Activated B cell treated with CpG ODN at 0.5 μM for 24 hours (primary cell): ENCODE data around the gene PCP4. TPM values are rescaled to one million over a fixed set of nuclear protein-coding genes. Genes with fewer than 3 reads are reported as not detected.

Source experiments
- ATAC-seq: fragments of 200-7000 bp; cut with Tn5 transposase; one replicate; pipeline ENCODE4 v1.10.0; 2021; ENCODE audit warnings: low read depth, mild to moderate bottlenecking, moderate library complexity
- CTCF ChIA-PET: fragments of 350-600 bp; sonication (Branson Sonifier 250); formaldehyde crosslinking; loops from one replicate; lab custom pipeline; 2021; ENCODE audit warnings: antibody characterized with exemption; lab: Charles Lee
- POLR2A ChIA-PET: fragments of 350-600 bp; sonication (Branson Sonifier 250); formaldehyde crosslinking; loops from one replicate; lab custom pipeline; 2021; ENCODE audit warnings: antibody characterized with exemption; lab: Charles Lee
- DNase-seq: peaks from one replicate; pipeline ENCODE4 v3.0.0; 2022
- H3K27ac Mint-ChIP-seq: one replicate; pipeline ENCODE4 v1.8.0; 2020; ENCODE audit warnings: mixed read lengths
- H3K27me3 Mint-ChIP-seq: one replicate; pipeline ENCODE4 v1.8.0; 2021; ENCODE audit warnings: mixed read lengths
- H3K36me3 Mint-ChIP-seq: one replicate; pipeline ENCODE4 v1.8.0; 2021; ENCODE audit warnings: low read depth, mixed read lengths
- H3K4me1 Mint-ChIP-seq: one replicate; pipeline ENCODE4 v1.8.0; 2021; ENCODE audit warnings: mixed read lengths
- H3K4me3 Mint-ChIP-seq: one replicate; pipeline ENCODE4 v1.8.0; 2020; ENCODE audit warnings: mild to moderate bottlenecking, mixed read lengths
- H3K9me3 Mint-ChIP-seq: one replicate; pipeline ENCODE4 v1.8.0; 2020; ENCODE audit warnings: mixed read lengths
- intact Hi-C: fragments of 100-400 bp; cut with micrococcal nuclease; formaldehyde crosslinking; loops from one replicate; pipeline ENCODE4 v1.15.1; 2024
- total RNA-seq: library from RNA; stranded (reverse); gene quantifications from 2 replicates; pipeline ENCODE4 v1.2.3, GENCODE V29; 2022
- TF ChIP-seq, protein P1 (sequence below): fragments of 200-600 bp; IDR thresholded peaks from one replicate; pipeline ENCODE4 v1.8.0; 2022; ENCODE audit warnings: antibody characterized with exemption, mild to moderate bottlenecking

PCP4 gene
- total RNA-seq, 1 donor from 2014 or later, result not detected

GRCh38 chr21:39951183-39952101, 84.2 kb downstream of the PCP4 start:
- ATAC-seq, result no peak

GRCh38 chr21:39952265-39952664, 85.0 kb downstream of the PCP4 start:
- TF ChIP-seq, protein P1, sequence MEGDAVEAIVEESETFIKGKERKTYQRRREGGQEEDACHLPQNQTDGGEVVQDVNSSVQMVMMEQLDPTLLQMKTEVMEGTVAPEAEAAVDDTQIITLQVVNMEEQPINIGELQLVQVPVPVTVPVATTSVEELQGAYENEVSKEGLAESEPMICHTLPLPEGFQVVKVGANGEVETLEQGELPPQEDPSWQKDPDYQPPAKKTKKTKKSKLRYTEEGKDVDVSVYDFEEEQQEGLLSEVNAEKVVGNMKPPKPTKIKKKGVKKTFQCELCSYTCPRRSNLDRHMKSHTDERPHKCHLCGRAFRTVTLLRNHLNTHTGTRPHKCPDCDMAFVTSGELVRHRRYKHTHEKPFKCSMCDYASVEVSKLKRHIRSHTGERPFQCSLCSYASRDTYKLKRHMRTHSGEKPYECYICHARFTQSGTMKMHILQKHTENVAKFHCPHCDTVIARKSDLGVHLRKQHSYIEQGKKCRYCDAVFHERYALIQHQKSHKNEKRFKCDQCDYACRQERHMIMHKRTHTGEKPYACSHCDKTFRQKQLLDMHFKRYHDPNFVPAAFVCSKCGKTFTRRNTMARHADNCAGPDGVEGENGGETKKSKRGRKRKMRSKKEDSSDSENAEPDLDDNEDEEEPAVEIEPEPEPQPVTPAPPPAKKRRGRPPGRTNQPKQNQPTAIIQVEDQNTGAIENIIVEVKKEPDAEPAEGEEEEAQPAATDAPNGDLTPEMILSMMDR, result no peak
- no peak overlapping the region for H3K27ac Mint-ChIP-seq
- no peak for DNase-seq
- ChIA-PET CTCF (no interaction called here), POLR2A (no interaction called here)
- intact Hi-C loops, result no loop called here
- no peaks in the 10 kb centered on the region for H3K27me3 Mint-ChIP-seq
- H3K4me3 Mint-ChIP-seq, result no peak overlapping the region
- H3K4me1 Mint-ChIP-seq, result no peaks in the 10 kb centered on the region
- peaks cover 4% of the 10 kb centered on the region for H3K9me3 Mint-ChIP-seq
- no peak for ATAC-seq
- H3K36me3 Mint-ChIP-seq, result no peaks in the 10 kb centered on the region

More at GRCh38 chr21:39951183-39952101, 84.2 kb downstream of the PCP4 start:
- Mint-ChIP-seq H3K27me3 (no peaks in the 10 kb centered on the region), H3K27ac (no peak overlapping the region), H3K4me1 (no peaks in the 10 kb centered on the region), H3K36me3 (no peaks in the 10 kb centered on the region), H3K9me3 (peaks cover 10% of the 10 kb centered on the region), H3K4me3 (no peak overlapping the region)
- intact Hi-C loops, result no loop called here
- no peak for DNase-seq
- CTCF ChIA-PET, result no interaction called here
- POLR2A ChIA-PET, result no interaction called here
- TF ChIP-seq, protein P1, result no peak

DNA sequence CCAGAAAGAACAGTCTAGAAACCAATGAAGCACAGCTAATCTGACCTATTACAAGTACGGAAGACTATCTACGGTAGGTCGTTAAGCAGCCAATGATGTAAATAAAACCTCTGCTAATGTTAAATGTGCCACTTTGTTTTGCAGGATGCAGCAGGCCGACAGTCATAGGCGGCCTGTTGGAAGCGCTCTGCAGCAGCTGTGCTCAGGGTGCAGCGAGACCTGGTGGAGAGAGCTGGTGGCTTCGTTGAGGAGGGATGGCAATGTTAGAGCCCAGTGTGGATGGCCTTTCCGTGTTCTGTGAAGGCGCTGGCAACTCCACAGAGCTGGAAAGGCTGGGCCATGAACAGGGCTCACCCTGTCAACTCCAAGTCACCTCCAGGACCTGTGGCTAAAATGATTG, 87.3 kb downstream of the PCP4 start:
- Mint-ChIP-seq H3K36me3 (no peaks in the 10 kb centered on the region), H3K9me3 (no peaks in the 10 kb centered on the region), H3K27ac (no peak overlapping the region), H3K4me1 (no peaks in the 10 kb centered on the region), H3K4me3 (no peak overlapping the region), H3K27me3 (no peaks in the 10 kb centered on the region)
- ATAC-seq (no peak), DNase-seq (no peak)
- TF ChIP-seq, protein P1, result no peak
- CTCF ChIA-PET, result no interaction called here
- POLR2A ChIA-PET, result no interaction called here
- intact Hi-C loops, result no loop called here

GRCh38 chr21:39955326-39955725, 88.1 kb downstream of the PCP4 start:
- H3K27me3 Mint-ChIP-seq, result no peaks in the 10 kb centered on the region
- no peaks in the 10 kb centered on the region for H3K4me1 Mint-ChIP-seq
- DNase-seq (no peak), ATAC-seq (no peak)
- ChIA-PET POLR2A (no interaction called here), CTCF (no interaction called here)
- TF ChIP-seq, protein P1, result no peak
- H3K36me3 Mint-ChIP-seq, result no peaks in the 10 kb centered on the region
- H3K27ac Mint-ChIP-seq, result no peak overlapping the region
- peaks cover 6% of the 10 kb centered on the region for H3K9me3 Mint-ChIP-seq
- H3K4me3 Mint-ChIP-seq, result no peak overlapping the region
- intact Hi-C loops, result no loop called here

DNA sequence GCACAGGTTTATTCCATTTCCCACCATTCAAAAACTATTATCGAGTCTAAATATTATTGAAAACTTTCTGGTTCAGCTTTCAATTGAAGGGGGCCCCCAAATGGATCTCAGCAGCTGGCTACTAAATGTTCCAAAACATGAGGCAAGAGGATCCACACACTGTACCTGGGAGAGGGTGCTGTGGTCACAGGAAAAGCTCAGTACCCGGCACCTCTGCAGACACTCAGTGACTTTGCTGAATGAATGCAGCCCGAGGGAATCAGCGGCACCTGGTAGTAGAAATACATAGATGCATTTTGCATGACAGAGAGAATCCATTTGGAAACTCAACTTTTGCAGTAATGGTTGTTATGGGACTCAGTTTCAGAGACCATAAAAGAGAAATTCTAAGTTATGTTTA, 89.3 kb downstream of the PCP4 start:
- POLR2A ChIA-PET, result no interaction called here
- Mint-ChIP-seq H3K36me3 (no peaks in the 10 kb centered on the region), H3K27ac (no peak overlapping the region), H3K9me3 (peaks cover 11% of the 10 kb centered on the region), H3K4me1 (no peaks in the 10 kb centered on the region), H3K4me3 (no peak overlapping the region), H3K27me3 (no peaks in the 10 kb centered on the region)
- intact Hi-C loops, result no loop called here
- ATAC-seq, result no peak
- DNase-seq, result no peak
- TF ChIP-seq, protein P1, result no peak
- CTCF ChIA-PET, result no interaction called here
